Ovary (tissue), 3 donors: Measurements from ENCODE around the gene FBXL15.

ENCODE experiments used
- CTCF ChIP-seq, 3 donors: fragments of 450-650 bp in 2 of 3; fragments of 200-600 bp in 1 of 3; IDR thresholded peaks; one replicate each; pipeline versions ENCODE4 v1.5.1 to v1.8.0; 2016 to 2022; ENCODE audit warnings: antibody characterized with exemption in 3 of 3, mild to moderate bottlenecking in 1 of 3
- EP300 ChIP-seq: sonication (generic); formaldehyde crosslinking; IDR thresholded peaks from one replicate; pipeline ENCODE4 v1.6.1; 2017; ENCODE audit warnings: antibody characterized with exemption
- POLR2A ChIP-seq: fragments of 450-650 bp; IDR thresholded peaks from one replicate; pipeline ENCODE4 v1.6.1; 2017; ENCODE audit warnings: antibody characterized with exemption, mild to moderate bottlenecking, moderate library complexity
- donor health status: DM: no; HTN: no; CAD: no.

- TF ChIP-seq POLR2A (no peak), CTCF (IDR thresholded peaks at IDR 0.05) (no peak), EP300 (no peak)
Measured at GRCh38 chr10:102400598-102401341, 19.9 kb upstream of the FBXL15 start.
